KG1 (cell line): Measurements from ENCODE around the gene SOAT2.

Experiments
- DNase-seq: peaks from one replicate; lab custom pipeline; 2025; lab: John Stamatoyannopoulos, UW

SOAT2 gene

GRCh38 chr12:53065470-53065869 is 37.8 kb upstream of the SOAT2 start:
- no peak for DNase-seq

- DNase-seq = peak; percentile 3
Measured at GRCh38 chr12:53065975-53066931, 37.0 kb upstream of the SOAT2 start.

- no peak for DNase-seq
Measured at GRCh38 chr12:53067074-53067992, 36.0 kb upstream of the SOAT2 start.

GRCh38 chr12:53067993-53068770 is 35.1 kb upstream of the SOAT2 start:
- no peak for DNase-seq

- DNase-seq = no peak
Measured at GRCh38 chr12:53068811-53069585, 34.3 kb upstream of the SOAT2 start.

- DNase-seq = no peak
Measured at GRCh38 chr12:53069621-53070410, 33.5 kb upstream of the SOAT2 start.

GRCh38 chr12:53070877-53071492 is 32.3 kb upstream of the SOAT2 start:
- DNase-seq = no peak

GRCh38 chr12:53071591-53072551 is 31.4 kb upstream of the SOAT2 start:
- no peak for DNase-seq

- DNase-seq = no peak
Measured at GRCh38 chr12:53073881-53074280, 29.4 kb upstream of the SOAT2 start.

GRCh38 chr12:53074283-53074998 is 28.8 kb upstream of the SOAT2 start:
- DNase-seq = no peak

- no peak for DNase-seq
Measured at GRCh38 chr12:53074999-53075370, 28.3 kb upstream of the SOAT2 start.

- DNase-seq = no peak
Measured at GRCh38 chr12:53076461-53076860, 26.8 kb upstream of the SOAT2 start.

GRCh38 chr12:53077030-53077429 is 26.3 kb upstream of the SOAT2 start:
- DNase-seq = no peak

- no peak for DNase-seq
Measured at GRCh38 chr12:53078425-53079225, 24.7 kb upstream of the SOAT2 start.

GRCh38 chr12:53079226-53080117 is 23.8 kb upstream of the SOAT2 start, which contains the start of gene SPRYD3:
Gene SPRYD3, minus strand, starts transcription at chr12:53079390. Its CDS starts 57 bp downstream, at chr12:53079333.
- DNase-seq = peak; percentile 37

GRCh38 chr12:53082637-53083175 is 20.6 kb upstream of the SOAT2 start:
- no peak for DNase-seq
